GM18499 (cell line): ENCODE results near the gene TRIM24.
"Not testable (repeated sequence)": the region's sequence is repeated elsewhere in the genome, so short reads cannot be mapped to it uniquely, and the experiment has no call there.

Experiments used
- ATAC-seq: cut with Tn5 transposase; IDR thresholded peaks from one replicate; pipeline ENCODE4 v1.9.1; 2021; ENCODE audit warnings: moderate number of reproducible peaks; ENCODE audit not compliant: insufficient read depth, unreplicated experiment

Gene TRIM24

GRCh38 chr7:138524259-138524658 lies 64.2 kb downstream of the TRIM24 start:
- no peak for ATAC-seq

GRCh38 chr7:138525757-138526156 lies 65.7 kb downstream of the TRIM24 start:
- ATAC-seq, result no peak

- ATAC-seq, result no peak
Observed at GRCh38 chr7:138527746-138528223, 67.7 kb downstream of the TRIM24 start.

GRCh38 chr7:138536833-138537232 lies 76.8 kb downstream of the TRIM24 start:
- not testable (repeated sequence) for ATAC-seq

- no peak for ATAC-seq
Observed at GRCh38 chr7:138538518-138538917, 78.5 kb downstream of the TRIM24 start.

- ATAC-seq, result no peak
Observed at GRCh38 chr7:138538997-138539644, 79.1 kb downstream of the TRIM24 start.

- peak; percentile 94 for ATAC-seq
Observed at GRCh38 chr7:138542183-138542582, 82.1 kb downstream of the TRIM24 start.

- no peak for ATAC-seq
Observed at GRCh38 chr7:138543739-138544138, 83.7 kb downstream of the TRIM24 start.

GRCh38 chr7:138545123-138545522 lies 85.1 kb downstream of the TRIM24 start:
- no peak for ATAC-seq

GRCh38 chr7:138546064-138546619 lies 86.1 kb downstream of the TRIM24 start:
- ATAC-seq, result no peak

- ATAC-seq, result no peak
Observed at GRCh38 chr7:138546829-138547228, 86.8 kb downstream of the TRIM24 start.

- no peak for ATAC-seq
Observed at GRCh38 chr7:138549082-138549481, 89.0 kb downstream of the TRIM24 start.

GRCh38 chr7:138550337-138550736 lies 90.3 kb downstream of the TRIM24 start:
- no peak for ATAC-seq

- ATAC-seq, result no peak
Observed at GRCh38 chr7:138551102-138551501, 91.0 kb downstream of the TRIM24 start.

- no peak for ATAC-seq
Observed at GRCh38 chr7:138553805-138554204, 93.7 kb downstream of the TRIM24 start.

GRCh38 chr7:138554674-138555073 lies 94.6 kb downstream of the TRIM24 start:
- no peak for ATAC-seq

- ATAC-seq, result no peak
Observed at GRCh38 chr7:138555684-138556083, 95.6 kb downstream of the TRIM24 start.

GRCh38 chr7:138556771-138557484 lies 96.9 kb downstream of the TRIM24 start:
- ATAC-seq, result no peak

GRCh38 chr7:138559448-138559847 lies 99.4 kb downstream of the TRIM24 start:
- no peak for ATAC-seq

GRCh38 chr7:138563808-138564207 lies 103.7 kb downstream of the TRIM24 start:
- no peak for ATAC-seq

GRCh38 chr7:138564365-138564764 lies 104.3 kb downstream of the TRIM24 start:
- no peak for ATAC-seq

GRCh38 chr7:138565071-138565450 lies 105.0 kb downstream of the TRIM24 start:
- no peak for ATAC-seq
